GM23338 (cell line): ENCODE data around the gene CDH23.

ENCODE experiments used
- CREB1 ChIP-seq: fragments of 250-450 bp; sonication (Bioruptor Pico); IDR thresholded peaks from 2 replicates; pipeline ENCODE4 v1.5.0; 2020; ENCODE audit warnings: low read depth, mild to moderate bottlenecking, moderate library complexity
- CTCF ChIP-seq, 2 experiments: fragments of 200-600 bp in 1 of 2; sonication (generic) in 1 of 2; conservative IDR thresholded peaks; 2 replicates each; pipeline versions ENCODE4 v1.5.1 to v1.6.1; 2016 to 2017; ENCODE audit warnings: antibody characterized with exemption in 2 of 2, low read depth in 2 of 2, mild to moderate bottlenecking in 2 of 2, moderate library complexity in 1 of 2
- ETS1 ChIP-seq: IDR thresholded peaks from 2 replicates; pipeline ENCODE4 v1.6.1; 2016; ENCODE audit warnings: antibody characterized with exemption
- EZH2 ChIP-seq: fragments of 200-600 bp; sonication (generic); IDR thresholded peaks from one replicate; pipeline ENCODE4 v1.8.0; 2017; ENCODE audit warnings: antibody characterized with exemption, mild to moderate bottlenecking, low read depth; ENCODE audit not compliant: unreplicated experiment
- EZH2phosphoT487 ChIP-seq: fragments of 200-600 bp; sonication (generic); IDR thresholded peaks from one replicate; pipeline ENCODE4 v1.8.1; 2018; ENCODE audit warnings: antibody characterized with exemption; ENCODE audit not compliant: unreplicated experiment
- JUNB ChIP-seq: IDR thresholded peaks from one replicate; pipeline ENCODE4 v1.6.1; 2016; ENCODE audit warnings: antibody characterized with exemption; ENCODE audit not compliant: unreplicated experiment
- POLR2AphosphoS5 ChIP-seq: IDR thresholded peaks from 2 replicates; pipeline ENCODE4 v1.6.1; 2016; ENCODE audit warnings: antibody characterized with exemption, low read depth
- REST ChIP-seq: IDR thresholded peaks from one replicate; pipeline ENCODE4 v1.6.1; 2018; ENCODE audit warnings: antibody characterized with exemption; ENCODE audit not compliant: unreplicated experiment
- ZNF114 ChIP-seq: fragments of 250-450 bp; sonication (Bioruptor Pico); IDR thresholded peaks from 2 replicates; pipeline ENCODE4 v1.5.0; 2020; ENCODE audit warnings: mild to moderate bottlenecking, moderate library complexity
- ZNF331 ChIP-seq: fragments of 250-450 bp; sonication (Bioruptor Pico); IDR thresholded peaks from 2 replicates; pipeline ENCODE4 v1.5.0; 2020; ENCODE audit warnings: low read depth, mild to moderate bottlenecking, moderate library complexity

GRCh38 chr10:71585564-71586290, 189.0 kb downstream of the CDH23 start:
- TF ChIP-seq POLR2AphosphoS5, result no peak
- TF ChIP-seq CTCF (conservative IDR thresholded peaks at IDR 0.05; ENCODE audit: low read depth in 2 of 2), result no peak
- no peak for TF ChIP-seq EZH2
- no peak for TF ChIP-seq EZH2phosphoT487
- no peak for TF ChIP-seq ZNF331
- TF ChIP-seq REST, result no peak
- TF ChIP-seq CREB1 (CRISPR knock-in tag), result no peak
- TF ChIP-seq JUNB, result no peak
- no peak for TF ChIP-seq ETS1
- no peak for TF ChIP-seq ZNF114
